Measurements from ENCODE around the gene ANKZF1. TPM values are rescaled to one million over a fixed set of nuclear protein-coding genes. Genes with fewer than 3 reads are reported as not detected.

Gene ANKZF1
- polyA plus RNA-seq, 3 donors = 7.6 to 79.3 (median 10.4) TPM

DNA sequence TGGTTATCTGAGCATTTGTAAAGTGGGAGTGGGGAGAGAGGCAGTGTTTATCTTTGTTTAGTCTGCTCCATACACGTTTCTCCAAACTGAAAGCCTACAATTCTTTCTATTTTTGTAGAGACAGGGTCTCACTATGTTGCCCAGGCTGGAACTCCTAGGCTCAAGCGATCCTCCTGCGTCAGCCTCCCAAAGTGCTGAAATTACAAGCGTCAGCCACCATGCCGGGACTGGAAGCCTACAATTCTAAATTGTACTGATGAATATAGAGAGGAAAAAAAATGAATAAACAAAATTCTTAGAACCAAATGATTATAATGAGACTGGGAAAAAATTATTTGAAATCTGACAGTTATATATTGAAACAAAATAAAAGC is 24.5 kb upstream of the ANKZF1 start:
- H3K9me3 Mint-ChIP-seq = peaks cover 2 to 8% (median 4%) of the 10 kb centered on the region in 7 donors
- peaks cover 32% of the 10 kb centered on the region for H3K4me1 Mint-ChIP-seq
- Histone ChIP-seq H4K20me1 (ENCODE audit: insufficient read depth, low read length) (peaks cover 10% of the 10 kb centered on the region), H3K4me1 (ENCODE audit: control insufficient read depth in 1 of 2, insufficient read depth in 2 of 2, low read length in 2 of 2) (peaks cover 17 to 21% of the 10 kb centered on the region in 2 donors), H3K4me2 (replicated peaks; ENCODE audit: extremely low read depth, low read length, poor library complexity, severe bottlenecking) (no peak overlapping the region), H3K36me3 (replicated peaks in 1 of 2; ENCODE audit: control insufficient read depth in 1 of 2, insufficient read depth in 2 of 2, low read length in 2 of 2) (peaks cover 16 to 25% of the 10 kb centered on the region in 2 donors), H3K79me2 (ENCODE audit: insufficient read depth, low read length) (no peaks in the 10 kb centered on the region), H3K27me3 (ENCODE audit: control insufficient read depth in 2 of 2, insufficient read depth in 2 of 2, low read length in 2 of 2) (no peaks in the 10 kb centered on the region), H3K9me3 (replicated peaks in 1 of 2; ENCODE audit: control insufficient read depth in 1 of 2, insufficient read depth in 1 of 2, low read length in 2 of 2) (peaks cover 0 to 4% of the 10 kb centered on the region in 2 donors), H2AFZ (ENCODE audit: insufficient read depth, low read depth, low read length, poor library complexity, severe bottlenecking) (no peak overlapping the region), H3K4me3 (replicated peaks in 1 of 3; ENCODE audit: low read depth in 2 of 3, low read length in 3 of 3) (no peak overlapping the region), H3K9ac (ENCODE audit: insufficient read depth, low read length, poor library complexity, severe bottlenecking) (no peak overlapping the region), H3K27ac (ENCODE audit: low read depth in 1 of 2, low read length in 2 of 2) (no peak overlapping the region)
- peaks cover 23 to 27% of the 10 kb centered on the region in 2 donors for H3K36me3 Mint-ChIP-seq
- TF ChIP-seq, protein P1, sequence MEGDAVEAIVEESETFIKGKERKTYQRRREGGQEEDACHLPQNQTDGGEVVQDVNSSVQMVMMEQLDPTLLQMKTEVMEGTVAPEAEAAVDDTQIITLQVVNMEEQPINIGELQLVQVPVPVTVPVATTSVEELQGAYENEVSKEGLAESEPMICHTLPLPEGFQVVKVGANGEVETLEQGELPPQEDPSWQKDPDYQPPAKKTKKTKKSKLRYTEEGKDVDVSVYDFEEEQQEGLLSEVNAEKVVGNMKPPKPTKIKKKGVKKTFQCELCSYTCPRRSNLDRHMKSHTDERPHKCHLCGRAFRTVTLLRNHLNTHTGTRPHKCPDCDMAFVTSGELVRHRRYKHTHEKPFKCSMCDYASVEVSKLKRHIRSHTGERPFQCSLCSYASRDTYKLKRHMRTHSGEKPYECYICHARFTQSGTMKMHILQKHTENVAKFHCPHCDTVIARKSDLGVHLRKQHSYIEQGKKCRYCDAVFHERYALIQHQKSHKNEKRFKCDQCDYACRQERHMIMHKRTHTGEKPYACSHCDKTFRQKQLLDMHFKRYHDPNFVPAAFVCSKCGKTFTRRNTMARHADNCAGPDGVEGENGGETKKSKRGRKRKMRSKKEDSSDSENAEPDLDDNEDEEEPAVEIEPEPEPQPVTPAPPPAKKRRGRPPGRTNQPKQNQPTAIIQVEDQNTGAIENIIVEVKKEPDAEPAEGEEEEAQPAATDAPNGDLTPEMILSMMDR (IDR thresholded peaks at IDR 0.05) = no peak
- DNase-seq = no peak
- H3K4me3 Mint-ChIP-seq = no peak overlapping the region
- intact Hi-C loops (cut with micrococcal nuclease) = no loop called here
- WGBS (ENCODE audit: insufficient coverage) = no CpG with 5 or more reads among the region's 5 CpGs
- H3K27me3 Mint-ChIP-seq (ENCODE audit: low read depth in 3 of 3) = peaks cover 2 to 3% (median 2%) of the 10 kb centered on the region in 3 donors
- H3K27ac Mint-ChIP-seq = no peak overlapping the region

DNA sequence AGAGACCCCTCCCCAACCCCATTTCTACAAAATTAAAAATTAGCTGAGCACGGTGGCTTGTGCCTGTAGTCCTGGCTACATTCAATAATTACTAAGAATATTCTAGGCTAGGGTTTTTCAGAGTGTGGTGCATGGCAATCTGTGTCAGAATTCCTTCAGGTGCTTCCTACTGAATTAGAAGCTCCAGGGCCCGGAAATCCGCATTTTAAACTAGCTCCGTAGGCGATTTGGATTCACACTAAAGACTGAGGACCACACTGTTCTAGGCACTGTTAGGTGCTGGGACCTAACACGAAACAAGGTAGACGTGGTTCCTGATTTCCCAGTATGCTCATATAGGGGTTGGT is 23.7 kb upstream of the ANKZF1 start:
- TF ChIP-seq, protein P1 (IDR thresholded peaks at IDR 0.05) = no peak
- Mint-ChIP-seq H3K4me3 (peak overlapping the region; percentile 86 to 98), H3K9me3 (peaks cover 2 to 8% (median 4%) of the 10 kb centered on the region in 7 donors), H3K27me3 (ENCODE audit: low read depth in 3 of 3) (peaks cover 2 to 3% (median 2%) of the 10 kb centered on the region in 3 donors), H3K36me3 (peaks cover 26 to 30% of the 10 kb centered on the region in 2 donors), H3K27ac (peak overlapping the region; percentile 87 to 96 (median 92)), H3K4me1 (peaks cover 35% of the 10 kb centered on the region)
- peak in 1 of 3 donors; percentile 20 for DNase-seq
- Histone ChIP-seq H3K4me2 (replicated peaks; ENCODE audit: extremely low read depth, low read length, poor library complexity, severe bottlenecking) (peak overlapping the region; percentile 91), H3K36me3 (replicated peaks in 1 of 2; ENCODE audit: control insufficient read depth in 1 of 2, insufficient read depth in 2 of 2, low read length in 2 of 2) (peaks cover 16 to 31% of the 10 kb centered on the region in 2 donors), H3K27ac (ENCODE audit: low read depth in 1 of 2, low read length in 2 of 2) (peak overlapping the region; percentile 79 to 91), H3K27me3 (ENCODE audit: control insufficient read depth in 2 of 2, insufficient read depth in 2 of 2, low read length in 2 of 2) (no peaks in the 10 kb centered on the region), H3K4me3 (replicated peaks in 1 of 3; ENCODE audit: low read depth in 2 of 3, low read length in 3 of 3) (peak overlapping the region; percentile 73 to 85 (median 78)), H3K9ac (ENCODE audit: insufficient read depth, low read length, poor library complexity, severe bottlenecking) (peak overlapping the region; percentile 78), H3K79me2 (ENCODE audit: insufficient read depth, low read length) (no peaks in the 10 kb centered on the region), H4K20me1 (ENCODE audit: insufficient read depth, low read length) (peaks cover 10% of the 10 kb centered on the region), H3K9me3 (replicated peaks in 1 of 2; ENCODE audit: control insufficient read depth in 1 of 2, insufficient read depth in 1 of 2, low read length in 2 of 2) (peaks cover 0 to 4% of the 10 kb centered on the region in 2 donors), H2AFZ (ENCODE audit: insufficient read depth, low read depth, low read length, poor library complexity, severe bottlenecking) (peak overlapping the region; percentile 93), H3K4me1 (ENCODE audit: control insufficient read depth in 1 of 2, insufficient read depth in 2 of 2, low read length in 2 of 2) (peaks cover 17 to 21% of the 10 kb centered on the region in 2 donors)
- intact Hi-C loops (cut with micrococcal nuclease) = loop anchor here in 1 of 2 donors (2.0 kb wide), 1 partner anchor 27 kb away; the partner anchor contains the start of gene RETREG2
- 16% methylated on average over 6 of the region's 7 CpGs for WGBS (ENCODE audit: insufficient coverage)

All from CD14-positive monocyte (primary cell).